Pulmonary artery endothelial cell (primary cell): ENCODE data around the gene PTPN21. TPM values are rescaled to one million over a fixed set of nuclear protein-coding genes. Genes with fewer than 3 reads are reported as not detected.

ENCODE experiments used
- DNase-seq: peaks from one replicate; pipeline ENCODE4 v3.0.0-alpha.2; 2011; ENCODE audit warnings: low read depth, low spot score
- total RNA-seq: library from RNA; depleted of rRNA; stranded (reverse); fragments of >200 nt; gene quantifications from 2 replicates; pipeline ENCODE4 v1.2.3, GENCODE V29; 2014

Gene PTPN21
- 4.7 and 7.9 TPM in 2 replicates for total RNA-seq

DNA sequence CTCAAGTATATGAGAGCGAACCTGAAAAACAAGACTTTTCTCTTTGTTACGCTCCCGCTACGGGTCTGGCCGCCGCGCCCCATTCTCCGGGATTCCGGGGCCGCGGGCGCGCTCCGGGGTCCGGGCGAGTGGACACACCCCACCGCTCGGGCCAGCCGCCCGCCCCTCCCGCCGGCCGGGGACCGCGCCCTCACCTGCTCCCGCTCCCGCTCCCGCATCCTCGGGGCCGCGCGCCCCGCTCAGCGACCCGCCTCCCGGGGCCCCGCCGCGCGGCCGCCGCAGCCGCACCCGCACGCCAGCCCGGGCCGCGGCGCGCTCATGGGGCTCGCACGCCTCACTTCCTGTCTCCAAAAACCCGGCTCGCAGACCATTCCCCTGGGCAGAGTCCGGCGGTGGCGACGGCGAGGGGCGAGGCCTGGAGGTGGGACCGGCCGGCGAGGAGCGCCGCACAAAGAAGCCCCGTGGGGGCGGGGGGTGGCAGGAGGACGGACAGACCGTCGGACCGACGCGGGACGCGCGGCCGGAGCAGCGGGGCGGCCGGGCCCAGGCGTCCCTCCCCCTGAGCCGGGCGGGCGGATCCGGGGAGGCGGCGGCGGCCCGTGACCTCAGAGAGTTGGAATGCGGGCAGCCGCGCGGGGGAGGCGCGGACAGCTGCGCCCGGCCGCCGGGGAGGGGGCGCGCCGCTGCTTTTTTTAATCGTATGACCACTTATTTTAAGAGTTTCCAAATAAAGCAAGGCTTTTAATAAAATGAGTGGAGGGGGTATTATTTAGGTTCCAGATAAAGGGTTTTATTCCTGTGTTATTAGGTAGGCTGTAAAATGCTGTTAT, at the start of gene PTPN21:
Gene PTPN21 (minus strand): TSS at position 551 of the 830 bp plus-strand sequence. CDS start 4,590 bp downstream, outside the sequence.
- no peak for DNase-seq

DNA sequence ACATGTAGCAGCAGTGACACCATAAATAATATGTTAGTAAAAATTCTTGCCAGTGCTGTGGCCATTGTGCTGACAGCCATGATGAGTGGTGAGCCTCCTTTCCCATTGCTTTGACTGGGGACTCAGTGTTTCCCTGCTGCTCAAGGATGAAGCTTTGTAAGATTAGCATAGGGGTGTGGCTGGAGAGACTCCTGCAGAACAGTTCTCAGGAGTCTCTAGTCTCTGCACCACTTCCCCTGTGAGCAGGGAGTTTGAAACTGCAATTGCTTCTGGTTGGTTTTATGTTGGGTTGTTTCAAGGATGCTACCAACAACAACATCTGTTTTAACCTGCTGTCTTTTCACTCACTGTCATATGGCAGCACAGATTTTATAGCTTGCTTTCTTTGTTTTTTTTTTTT, 49.4 kb upstream of the PTPN21 start:
- no peak for DNase-seq

DNA sequence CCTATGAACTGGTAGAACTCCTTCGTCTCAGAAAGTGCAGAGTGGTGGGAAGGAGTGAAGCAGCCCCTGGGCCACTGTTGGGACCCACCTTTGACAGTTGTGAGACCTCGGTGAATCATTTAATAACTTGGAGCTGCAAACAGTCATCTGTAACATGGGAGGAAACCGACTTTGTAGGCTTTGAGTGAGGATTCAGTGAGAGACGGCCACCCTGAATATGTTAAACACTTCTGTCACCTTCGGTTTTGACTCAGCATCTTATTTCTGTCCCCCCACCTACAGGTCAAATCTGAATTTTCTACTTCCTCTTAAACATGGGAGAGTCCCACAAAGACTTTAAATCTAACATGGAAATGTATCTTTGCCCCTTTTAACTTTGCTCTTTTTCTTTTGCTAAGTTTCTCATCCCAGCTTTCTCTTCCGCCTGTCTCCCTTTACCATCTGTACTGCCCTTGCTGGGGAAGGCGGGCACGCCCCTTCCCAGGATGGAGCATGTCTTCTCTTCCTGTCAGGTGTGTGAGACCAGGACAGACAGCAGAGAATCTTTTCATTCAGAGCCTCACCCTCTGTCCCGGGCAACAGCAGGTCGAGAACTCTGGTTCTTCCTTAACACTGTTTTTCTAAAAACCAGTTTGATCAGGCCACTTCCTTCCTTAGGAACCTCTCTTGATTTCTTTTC, 45.1 kb upstream of the PTPN21 start:
- no peak for DNase-seq

DNA sequence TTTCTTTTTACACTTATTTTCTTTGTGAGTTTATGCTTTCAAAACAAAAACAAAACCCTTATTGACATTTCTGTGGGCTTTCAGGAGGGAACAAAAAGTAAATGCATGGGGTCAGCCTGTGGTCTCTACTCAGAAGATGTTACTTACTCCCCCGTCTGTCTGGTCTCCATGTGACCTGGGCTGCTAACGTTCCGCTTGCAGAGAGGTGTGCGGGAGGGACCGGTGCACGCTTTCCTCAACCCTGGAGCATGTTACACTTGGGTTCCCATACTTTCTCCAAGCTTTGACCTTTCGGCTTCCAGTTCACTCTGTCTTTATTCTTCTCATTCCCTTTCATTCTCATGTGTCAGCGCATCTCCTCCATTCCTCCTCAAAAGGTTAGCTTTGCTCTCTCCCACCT, 44.5 kb upstream of the PTPN21 start:
- DNase-seq = no peak

DNA sequence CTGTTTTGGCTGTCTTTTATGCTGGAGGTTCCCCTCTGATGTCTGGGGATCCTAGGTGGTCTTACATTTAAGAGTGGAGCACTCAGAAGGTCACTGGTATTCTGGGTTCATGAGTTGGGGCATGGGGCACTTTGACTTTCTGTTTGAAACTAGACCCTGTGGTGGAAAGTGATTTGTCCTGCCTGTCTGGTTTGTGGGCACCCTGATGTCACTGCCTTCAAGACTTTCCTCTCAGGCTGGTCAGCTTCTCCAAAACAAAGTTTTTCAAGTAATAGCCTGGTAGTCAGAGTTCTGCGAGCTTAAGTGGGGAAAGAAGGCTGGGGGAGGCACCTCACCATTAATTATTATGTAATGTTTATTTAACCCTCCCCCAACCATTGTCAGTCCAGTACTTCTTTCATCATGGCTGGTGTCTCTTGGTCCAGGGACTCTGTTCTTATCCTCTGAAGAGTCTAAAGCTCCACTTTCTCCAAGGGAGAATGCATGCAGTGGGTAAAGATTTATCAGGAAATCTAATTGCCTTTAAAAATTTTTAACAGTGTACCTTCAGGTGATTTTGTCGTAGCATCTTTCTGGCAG, 43.4 kb upstream of the PTPN21 start:
- DNase-seq = no peak

DNA sequence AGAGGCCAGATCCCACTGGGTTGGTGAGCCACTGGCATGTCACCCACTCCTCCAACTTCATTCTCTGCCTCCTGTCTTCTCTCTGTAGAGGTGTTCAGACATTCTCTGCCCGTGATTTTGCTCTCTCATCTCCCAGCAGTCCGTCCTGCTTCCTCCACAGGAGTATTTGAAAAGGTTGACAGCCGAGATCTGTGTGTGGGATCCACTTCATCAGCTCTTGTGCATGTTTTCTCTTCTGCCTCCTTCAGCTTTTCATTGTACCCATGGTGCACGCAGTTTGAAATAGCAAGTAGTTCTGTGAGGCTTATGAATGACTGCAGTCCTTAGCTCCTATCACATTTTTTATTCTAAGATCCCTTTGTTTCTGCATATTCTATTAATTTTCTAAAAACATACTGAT, 42.8 kb upstream of the PTPN21 start:
- no peak for DNase-seq

DNA sequence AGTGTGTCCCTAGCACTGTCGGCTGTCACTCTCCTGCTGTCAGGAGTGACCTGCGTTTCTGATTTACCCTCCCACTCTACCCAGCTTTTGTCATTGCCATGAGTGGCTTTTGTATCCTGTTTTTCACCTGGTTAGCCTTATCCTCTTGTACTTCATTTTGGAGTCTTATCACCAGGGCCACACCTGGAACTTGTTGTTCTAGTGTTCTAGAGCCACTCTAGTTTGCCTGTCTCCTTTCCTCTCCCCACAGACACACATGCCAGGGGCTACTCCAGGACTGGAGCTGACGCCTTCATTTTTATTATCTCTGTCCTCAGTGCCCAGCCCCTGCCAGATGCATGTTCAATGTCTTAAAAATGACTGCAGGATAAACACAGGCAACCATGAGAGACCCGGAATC, 42.2 kb upstream of the PTPN21 start:
- no peak for DNase-seq

DNA sequence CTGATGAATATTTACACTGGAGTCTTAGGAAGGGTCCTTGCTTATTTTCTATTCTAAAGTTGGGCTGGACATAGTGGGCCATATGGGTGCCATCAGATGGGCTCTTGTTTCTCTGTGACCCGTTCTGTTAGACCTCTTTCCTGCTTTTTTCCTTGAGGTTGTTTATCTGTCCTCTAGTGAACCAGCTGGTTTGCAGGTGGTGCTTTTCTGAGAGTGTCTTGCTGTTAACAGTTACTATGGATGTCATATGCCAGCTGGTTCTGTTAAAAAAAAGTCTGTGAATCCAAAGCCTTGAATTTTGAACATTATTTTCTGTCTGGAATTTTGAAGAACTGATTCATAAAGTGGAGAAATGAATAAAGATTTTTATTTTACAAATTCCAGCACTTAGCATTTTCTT, 37.2 kb upstream of the PTPN21 start:
- no peak for DNase-seq

DNA sequence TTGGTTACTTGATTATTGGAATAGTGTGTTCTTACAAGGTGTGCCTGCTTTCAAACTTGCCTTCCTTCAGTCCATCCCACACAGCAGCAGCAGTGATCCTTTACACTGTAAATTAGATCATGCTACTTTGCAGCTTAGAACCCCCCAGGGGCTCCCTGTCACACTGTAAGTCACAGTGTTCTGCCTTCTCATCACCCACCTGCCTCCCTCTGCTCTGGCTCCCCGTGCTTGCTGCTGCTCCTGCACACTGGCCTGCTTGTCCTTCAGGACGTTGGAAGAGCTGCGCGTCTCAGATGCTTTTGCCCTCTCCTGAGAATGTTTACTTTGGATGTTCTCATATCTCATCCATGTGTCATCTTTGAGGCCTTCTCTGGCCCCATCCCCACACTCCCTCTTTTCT, 35.4 kb upstream of the PTPN21 start:
- DNase-seq = no peak

DNA sequence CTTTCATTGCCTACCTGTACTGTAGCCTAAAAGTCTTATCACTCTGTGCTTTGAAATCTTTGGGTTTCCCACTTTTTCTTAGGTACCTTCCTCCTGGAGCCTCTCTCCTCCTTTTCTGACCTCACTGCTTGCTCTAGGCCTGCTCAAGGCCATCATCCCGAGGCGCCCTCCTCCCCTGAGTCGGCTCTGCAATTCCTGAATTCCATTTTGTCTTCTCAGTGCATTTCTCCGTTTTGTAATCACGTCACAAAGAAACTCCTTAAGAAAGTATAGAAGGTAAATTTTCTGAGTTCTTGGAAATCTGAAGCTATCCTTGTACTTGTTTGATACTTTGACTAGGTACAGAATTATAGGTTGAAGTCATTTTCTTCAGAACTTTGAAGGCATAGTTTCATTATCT, 33.3 kb upstream of the PTPN21 start:
- DNase-seq = no peak

DNA sequence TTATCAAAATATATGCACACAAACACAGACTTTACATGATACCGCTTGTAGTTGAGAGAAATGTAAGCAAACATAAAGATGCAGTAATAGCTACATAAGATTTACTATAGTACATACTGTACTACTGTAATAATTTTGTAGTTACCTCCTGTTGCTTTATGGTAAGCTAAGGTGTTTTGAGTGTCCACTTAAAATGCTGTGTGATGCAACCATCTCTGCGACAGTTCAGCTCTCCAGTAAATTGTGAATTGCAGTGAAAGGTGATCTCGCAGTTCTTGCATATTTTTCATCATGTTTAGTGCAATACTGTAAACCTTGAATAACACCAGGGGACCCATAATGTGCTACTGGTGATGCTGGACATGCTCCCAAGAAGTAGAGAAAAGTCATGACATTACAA, 29.6 kb upstream of the PTPN21 start:
- DNase-seq = no peak

DNA sequence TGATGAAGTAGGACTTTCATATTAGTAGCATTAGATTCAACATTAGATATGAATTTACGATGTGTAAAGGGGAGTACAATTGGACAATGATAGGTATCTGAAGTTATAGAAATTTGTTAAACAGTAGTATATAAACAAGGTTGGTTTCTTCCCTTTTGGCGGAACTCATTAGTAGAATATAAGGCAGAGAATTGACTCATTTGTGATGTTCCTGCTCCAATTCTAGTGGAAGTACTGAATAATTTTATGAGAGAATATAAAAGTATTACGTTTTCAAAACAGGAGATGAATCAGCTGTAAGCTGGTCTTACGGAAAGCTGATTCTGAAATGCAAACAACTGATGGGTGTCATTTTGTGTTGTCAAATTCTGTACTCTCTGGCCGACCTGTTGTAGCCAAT, 21.4 kb upstream of the PTPN21 start:
- no peak for DNase-seq

DNA sequence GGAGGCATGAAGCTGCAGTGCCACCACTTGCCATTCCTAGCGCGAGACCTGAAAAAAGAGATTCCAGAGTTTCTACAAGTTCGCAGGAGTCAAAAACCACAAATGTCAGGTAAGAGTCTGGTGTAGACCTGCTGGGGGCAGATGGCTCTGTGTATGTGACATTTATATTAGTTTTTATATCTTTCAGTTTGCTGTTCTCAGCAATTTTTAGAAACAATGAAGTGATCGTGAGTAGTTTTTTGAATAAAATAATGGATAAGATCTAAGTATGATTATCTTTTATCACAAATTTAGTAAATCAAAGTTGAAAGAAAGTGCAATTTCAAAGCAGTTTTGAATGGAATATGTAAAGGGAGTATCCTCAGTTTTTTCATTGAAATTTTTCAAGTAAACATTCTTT, 17.3 kb upstream of the PTPN21 start:
- DNase-seq = no peak

DNA sequence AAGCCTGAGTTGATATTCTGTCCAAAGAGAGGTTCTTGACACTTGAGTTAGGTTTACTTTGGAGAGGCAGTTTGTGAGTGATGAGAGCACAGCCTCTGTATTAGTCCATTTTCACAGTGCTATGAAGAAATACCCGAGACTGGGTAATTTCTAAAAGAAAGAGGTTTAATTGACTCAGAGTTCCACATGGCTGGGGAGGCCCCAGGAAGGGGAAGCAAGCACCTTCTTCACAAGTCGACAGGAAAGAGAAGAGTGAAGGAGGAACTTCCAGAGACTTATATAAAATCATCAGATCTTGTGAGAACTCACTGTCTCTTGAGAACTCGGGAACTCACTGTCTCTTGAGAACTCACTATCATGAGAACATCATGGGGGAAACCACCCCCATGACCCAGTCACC, 13.4 kb upstream of the PTPN21 start:
- no peak for DNase-seq

DNA sequence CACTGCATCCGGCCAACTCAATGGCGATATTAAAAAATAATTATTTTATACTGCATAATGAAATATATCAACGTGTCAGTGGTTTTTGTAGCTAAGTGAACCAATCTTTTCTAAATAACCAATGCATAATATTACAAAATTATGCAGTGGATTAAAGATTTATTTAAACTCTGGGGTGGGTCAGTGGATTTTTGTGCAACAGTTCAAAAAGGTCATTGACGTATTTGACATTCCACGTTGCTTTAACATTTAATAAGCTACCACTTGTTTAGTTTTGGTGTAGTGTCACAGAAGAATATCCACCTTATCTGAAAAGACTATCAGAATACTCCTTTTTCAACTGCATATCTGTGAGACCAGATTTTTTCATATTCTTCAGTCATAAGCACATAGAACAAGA, 10.6 kb upstream of the PTPN21 start:
- no peak for DNase-seq

DNA sequence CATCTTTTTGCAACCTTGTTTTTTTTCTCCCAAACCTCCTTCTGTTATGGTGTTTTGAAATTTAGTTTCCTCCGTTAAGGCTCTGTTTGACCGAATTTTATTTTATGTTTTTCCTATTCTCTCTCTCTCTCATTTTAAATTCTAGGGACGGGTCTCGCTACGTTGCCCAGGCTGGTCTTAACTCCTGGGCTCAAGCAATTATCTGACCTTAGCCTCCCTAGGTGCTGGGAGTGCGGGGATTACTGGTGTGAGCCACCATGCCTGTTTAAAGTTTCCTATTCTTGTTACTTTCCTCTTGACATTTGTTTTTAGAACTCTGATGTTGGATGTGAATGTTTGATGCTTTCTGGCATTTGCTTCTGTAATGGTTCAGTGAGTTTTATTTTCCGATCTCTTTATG, 9.0 kb upstream of the PTPN21 start:
- DNase-seq = no peak

DNA sequence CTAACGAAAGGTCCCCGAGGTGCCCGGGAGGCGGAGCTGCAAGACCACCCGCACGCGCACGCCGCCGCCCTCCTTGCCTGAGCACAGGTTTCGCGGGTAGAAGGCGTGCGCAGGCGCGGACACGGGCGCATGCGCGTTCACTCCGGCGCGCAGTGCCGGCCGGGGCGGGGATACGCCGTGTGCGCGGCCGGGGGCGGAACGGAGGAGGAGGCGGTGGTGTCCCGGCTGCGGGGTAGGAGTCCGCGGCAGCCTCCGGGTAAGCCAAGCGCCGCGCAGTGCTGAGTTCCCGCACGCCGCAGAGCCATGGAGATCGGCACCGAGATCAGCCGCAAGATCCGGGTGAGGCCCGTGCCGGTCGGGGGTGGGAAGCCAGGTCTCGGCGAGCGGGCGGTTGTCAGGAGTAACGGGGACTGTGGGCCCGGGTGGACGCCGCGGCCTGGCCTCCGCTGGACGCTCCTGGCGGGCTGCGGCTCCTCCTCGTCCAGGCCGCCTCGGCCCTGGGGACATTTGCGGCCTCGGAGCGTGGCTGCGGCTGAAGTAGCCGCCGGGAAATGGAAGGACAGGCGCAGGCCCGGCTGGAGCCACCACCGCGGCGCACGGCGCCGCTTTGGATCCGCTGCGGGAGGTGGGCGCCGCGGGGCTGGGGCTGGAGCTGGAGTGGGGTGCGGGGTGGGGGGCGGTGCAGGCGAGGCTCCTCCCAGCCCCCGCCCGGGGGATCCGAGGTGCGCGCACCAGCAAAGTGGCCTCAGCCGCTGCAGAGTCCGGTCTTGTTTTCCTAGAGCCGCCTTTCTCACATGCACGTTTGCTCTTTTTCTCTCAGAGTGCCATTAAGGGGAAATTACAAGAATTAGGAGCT, 8.3 kb upstream of the PTPN21 start, which contains the start of gene ZC3H14:
Gene ZC3H14 (plus strand): TSS at position 207 of the 856 bp plus-strand sequence. CDS start 97 bp downstream, at position 304.
- DNase-seq = peak; percentile 51

DNA sequence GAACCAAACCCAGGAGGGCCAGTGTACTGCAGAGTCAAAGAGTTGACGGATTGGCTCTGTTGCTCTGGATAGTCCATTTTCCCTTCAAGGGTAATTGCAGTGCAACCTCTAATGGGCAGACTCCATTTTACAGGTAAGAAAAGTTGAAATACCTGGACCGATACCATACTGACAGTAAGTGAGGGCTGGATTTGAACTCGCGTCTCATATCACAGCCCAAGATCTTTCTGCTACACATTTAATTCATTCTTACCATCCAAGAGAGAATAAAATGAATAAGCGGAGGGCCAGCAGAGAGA, 7.7 kb upstream of the PTPN21 start:
- no peak for DNase-seq

DNA sequence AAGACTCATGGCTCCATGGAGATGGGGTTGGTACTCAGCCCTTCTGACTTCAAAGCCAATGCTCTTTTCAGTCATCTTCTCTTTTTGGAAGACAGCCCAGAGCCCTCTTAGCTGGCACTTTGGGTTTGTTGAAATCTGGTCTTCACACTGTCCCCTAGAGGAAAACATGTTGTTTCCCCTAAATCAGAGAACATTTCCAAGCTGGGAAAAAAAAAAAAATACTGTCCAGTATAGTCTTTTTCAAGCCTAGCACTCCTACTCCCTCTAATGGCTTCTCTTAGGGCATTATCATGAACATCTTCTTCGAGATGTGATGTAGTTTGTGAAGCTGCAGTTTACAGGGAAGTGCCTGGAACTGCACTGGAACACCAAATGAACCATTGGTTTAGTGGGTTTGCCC, 5.0 kb upstream of the PTPN21 start:
- no peak for DNase-seq

DNA sequence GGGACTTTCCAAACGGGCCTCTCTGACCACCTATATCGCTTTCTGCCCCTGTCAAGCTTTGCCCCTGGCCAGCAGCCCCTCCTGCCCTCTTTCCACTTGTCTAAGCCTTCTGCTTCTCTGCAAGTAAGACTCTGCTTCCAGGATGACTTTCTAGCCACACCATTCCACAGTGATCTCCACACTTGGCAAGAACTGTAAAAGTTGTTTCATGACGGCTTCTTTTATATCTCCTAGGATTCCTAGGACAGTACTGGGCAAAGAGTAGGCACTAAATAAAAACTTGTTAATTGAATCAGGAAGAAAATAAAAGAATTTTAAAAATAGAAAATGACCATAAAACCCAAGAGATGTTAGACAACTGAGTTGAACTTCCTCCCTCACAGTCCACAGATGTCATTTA, 1.8 kb upstream of the PTPN21 start:
- no peak for DNase-seq

DNA sequence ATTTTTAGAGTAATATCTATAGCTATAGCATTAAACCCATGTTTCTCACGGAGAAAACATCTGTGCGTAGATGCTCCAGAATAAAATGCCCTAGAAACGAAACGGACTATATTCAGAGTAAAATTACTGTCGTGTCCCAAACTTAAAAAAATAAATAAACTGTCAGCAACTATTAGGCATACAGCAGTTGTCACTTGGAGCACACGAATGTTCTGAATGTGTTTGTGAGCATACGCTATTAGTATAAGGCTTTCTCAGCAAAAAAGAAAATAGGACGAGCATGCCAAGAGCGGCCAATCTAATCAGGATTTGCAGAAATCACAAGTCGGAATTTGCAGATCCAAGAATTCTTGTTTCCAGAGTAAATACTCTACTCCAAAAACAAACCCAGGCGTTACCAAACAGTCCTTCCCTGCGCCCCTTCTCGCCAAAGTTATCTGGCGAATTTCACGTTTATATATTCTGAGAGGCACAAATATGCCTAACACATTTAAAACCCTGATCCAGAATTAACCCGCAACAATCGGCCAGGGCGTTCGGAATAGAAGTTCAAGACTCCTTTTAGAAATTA, 836 bp downstream of the PTPN21 start:
- DNase-seq = no peak

DNA sequence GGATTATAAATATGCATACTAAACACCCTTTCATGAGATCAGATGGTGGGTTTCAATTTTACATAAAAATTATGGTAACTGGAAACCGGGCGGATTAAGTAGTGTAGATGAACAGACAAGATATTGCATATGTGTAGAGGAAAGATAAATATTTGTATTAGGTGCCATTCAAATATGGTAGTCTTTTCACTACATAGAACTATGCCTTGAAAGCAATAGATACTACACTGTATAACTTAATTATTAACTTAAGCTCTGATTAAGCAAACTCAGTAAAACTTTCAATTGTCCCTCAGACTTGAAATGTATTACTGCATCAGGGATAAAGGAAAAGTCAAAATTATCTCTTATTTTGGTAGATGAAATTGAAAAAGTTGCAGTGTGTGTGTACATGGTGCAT, 1.9 kb downstream of the PTPN21 start:
- no peak for DNase-seq
